GM19025 (cell line): ENCODE measurements around the gene GMNN.
"Not testable (repeated sequence)": the region's sequence is repeated elsewhere in the genome, so short reads cannot be mapped to it uniquely, and the experiment has no call there.

Source experiments
- ATAC-seq: cut with Tn5 transposase; IDR thresholded peaks from one replicate; pipeline ENCODE4 v1.9.1; 2021; ENCODE audit warnings: mild to moderate bottlenecking, low read depth, moderate library complexity; ENCODE audit not compliant: unreplicated experiment

GMNN gene

GRCh38 chr6:24761193-24761835 is 13.4 kb upstream of the GMNN start:
- no peak for ATAC-seq

- no peak for ATAC-seq
These were observed 12.9 kb upstream of the GMNN start for GRCh38 chr6:24761851-24762250.

GRCh38 chr6:24763578-24763977 is 11.2 kb upstream of the GMNN start:
- ATAC-seq, result no peak

GRCh38 chr6:24764833-24765828 is 9.6 kb upstream of the GMNN start:
- ATAC-seq, result not testable (repeated sequence)

- not testable (repeated sequence) for ATAC-seq
These were observed 8.8 kb upstream of the GMNN start for GRCh38 chr6:24765968-24766367.

GRCh38 chr6:24766680-24767462 is 7.9 kb upstream of the GMNN start:
- no peak for ATAC-seq

- ATAC-seq, result no peak
These were observed 6.4 kb upstream of the GMNN start for GRCh38 chr6:24768361-24768760.

- ATAC-seq, result peak; percentile 11
These were observed 852 bp downstream of the GMNN start for GRCh38 chr6:24775520-24776058.

- no peak for ATAC-seq
These were observed 2.5 kb downstream of the GMNN start for GRCh38 chr6:24777227-24777626.

- no peak for ATAC-seq
These were observed 3.4 kb downstream of the GMNN start for GRCh38 chr6:24778121-24778520.

GRCh38 chr6:24778878-24779277 is 4.1 kb downstream of the GMNN start:
- ATAC-seq, result no peak

- no peak for ATAC-seq
These were observed 4.8 kb downstream of the GMNN start for GRCh38 chr6:24779416-24780016.

- no peak for ATAC-seq
These were observed 5.5 kb downstream of the GMNN start for GRCh38 chr6:24780206-24780605.

- ATAC-seq, result no peak
These were observed 13.4 kb downstream of the GMNN start for GRCh38 chr6:24788031-24788665.

GRCh38 chr6:24795106-24795505 is 20.4 kb downstream of the GMNN start:
- ATAC-seq, result no peak

- no peak for ATAC-seq
These were observed 22.0 kb downstream of the GMNN start for GRCh38 chr6:24796616-24797290.

- ATAC-seq, result no peak
These were observed 23.0 kb downstream of the GMNN start for GRCh38 chr6:24797596-24798216.

- ATAC-seq, result no peak
These were observed 24.2 kb downstream of the GMNN start, which contains the start of gene ARMH2 for GRCh38 chr6:24798740-24799540. Gene ARMH2, minus strand, starts transcription at chr6:24798917. Its CDS starts 60 bp downstream, at chr6:24798857.
